IMR-90 (cell line): ENCODE measurements around the gene UBASH3B. TPM values are rescaled to one million over a fixed set of nuclear protein-coding genes. Genes with fewer than 3 reads are reported as not detected.

Experiments used
- ATAC-seq: fragments of 200-7000 bp; cut with Tn5 transposase; 2 replicates; pipeline ENCODE4 v1.9.1; 2020; ENCODE audit warnings: low read depth, mild to moderate bottlenecking, moderate library complexity
- BruUV-seq: library from RNA; stranded (reverse); fragments of 400-500 nt; replicated peaks from 2 replicates; lab custom pipeline; 2021; lab: Mats Ljungman, UMichigan
- CTCF ChIA-PET: fragments of 300-600 bp; formaldehyde crosslinking; extraction: SDS; loops from one replicate; lab custom pipeline; 2021; ENCODE audit warnings: antibody characterized with exemption; lab: Yijun Ruan, JAX
- POLR2A ChIA-PET: fragments of 300-600 bp; sonication (Branson Sonifier 250); formaldehyde crosslinking; loops from one replicate; lab custom pipeline; 2022; ENCODE audit warnings: antibody characterized with exemption; ENCODE audit not compliant: unreplicated experiment; lab: Charles Lee
- DNase-seq: peaks from one replicate; pipeline ENCODE4 v3.0.0; 2013
- H2AFZ ChIP-seq: replicated peaks from 2 replicates; pipeline ENCODE3; 2013; ENCODE audit warnings: low read length, mild to moderate bottlenecking; ENCODE audit not compliant: poor library complexity
- H2AK5ac ChIP-seq: 2 replicates; pipeline ENCODE4 v1.6.1; 2013; ENCODE audit warnings: low read depth, low read length, inconsistent platforms
- H2AK9ac ChIP-seq: replicated peaks from 2 replicates; pipeline ENCODE3; 2013; ENCODE audit warnings: mild to moderate bottlenecking, low read depth, low read length, moderate library complexity; ENCODE audit not compliant: poor library complexity
- H2BK120ac ChIP-seq: 2 replicates; pipeline ENCODE4 v1.6.1; 2013; ENCODE audit warnings: low read depth, low read length, inconsistent platforms
- H2BK15ac ChIP-seq: 3 replicates; pipeline ENCODE4 v1.6.1; 2013; ENCODE audit warnings: low read depth, low read length, inconsistent platforms
- H2BK20ac ChIP-seq: 2 replicates; pipeline ENCODE4 v1.6.1; 2013; ENCODE audit warnings: low read depth, mild to moderate bottlenecking, inconsistent platforms, low read length, moderate library complexity
- H2BK5ac ChIP-seq: 2 replicates; pipeline ENCODE4 v1.6.1; 2013; ENCODE audit warnings: mild to moderate bottlenecking, low read depth, low read length, inconsistent platforms; ENCODE audit not compliant: poor library complexity, severe bottlenecking
- H3K14ac ChIP-seq: replicated peaks from 2 replicates; pipeline ENCODE4 v1.6.1; 2013; ENCODE audit warnings: low read depth, low read length, inconsistent platforms
- H3K18ac ChIP-seq: 2 replicates; pipeline ENCODE4 v1.6.1; 2013; ENCODE audit warnings: low read depth, low read length, control low read depth
- H3K23ac ChIP-seq: 2 replicates; pipeline ENCODE4 v1.6.1; 2013; ENCODE audit warnings: low read depth, low read length, inconsistent platforms
- H3K27ac ChIP-seq: 2 replicates; pipeline ENCODE4 v1.5.1; 2013; ENCODE audit warnings: mild to moderate bottlenecking, control low read depth, low read length; ENCODE audit not compliant: insufficient read depth
- H3K27me3 ChIP-seq: 2 replicates; pipeline ENCODE4 v1.6.1; 2013; ENCODE audit warnings: low read length; ENCODE audit not compliant: control insufficient read depth, insufficient read depth
- H3K36me3 ChIP-seq: 2 replicates; pipeline ENCODE4 v1.6.1; 2013; ENCODE audit warnings: low read length, mixed read lengths; ENCODE audit not compliant: control insufficient read depth, insufficient read depth
- H3K4ac ChIP-seq: 2 replicates; pipeline ENCODE4 v1.6.1; 2013; ENCODE audit warnings: low read depth, low read length, inconsistent platforms
- H3K4me1 ChIP-seq: 2 replicates; pipeline ENCODE4 v1.6.1; 2013; ENCODE audit warnings: low read length, mixed read lengths; ENCODE audit not compliant: control insufficient read depth, insufficient read depth
- H3K4me2 ChIP-seq: 2 replicates; pipeline ENCODE4 v1.6.1; 2013; ENCODE audit warnings: low read depth, mild to moderate bottlenecking, control low read depth, low read length, moderate library complexity
- H3K4me3 ChIP-seq: 2 replicates; pipeline ENCODE4 v1.5.1; 2013; ENCODE audit warnings: low read depth, mild to moderate bottlenecking, control low read depth, low read length, moderate library complexity; ENCODE audit not compliant: insufficient read depth
- H3K56ac ChIP-seq: 2 replicates; pipeline ENCODE4 v1.6.1; 2013; ENCODE audit warnings: low read length, inconsistent platforms; ENCODE audit not compliant: insufficient read depth; ENCODE audit errors: extremely low read depth
- H3K79me1 ChIP-seq, 2 experiments: 2 replicates each; pipeline ENCODE4 v1.6.1; 2013; ENCODE audit warnings: low read length in 2 of 2, inconsistent platforms in 1 of 2, low read depth in 1 of 2
- H3K9ac ChIP-seq: 2 replicates; pipeline ENCODE4 v1.6.1; 2013; ENCODE audit warnings: low read depth, low read length, control low read depth
- H3K9me1 ChIP-seq: 2 replicates; pipeline ENCODE4 v1.6.1; 2013; ENCODE audit warnings: low read length, inconsistent platforms; ENCODE audit not compliant: insufficient read depth
- H3K9me3 ChIP-seq: 2 replicates; pipeline ENCODE4 v1.6.1; 2013; ENCODE audit warnings: low read length; ENCODE audit not compliant: control insufficient read depth, insufficient read depth
- H4K20me1 ChIP-seq: 2 replicates; pipeline ENCODE4 v1.6.1; 2013; ENCODE audit warnings: low read length, inconsistent platforms; ENCODE audit not compliant: insufficient read depth
- H4K5ac ChIP-seq: 2 replicates; pipeline ENCODE4 v1.6.1; 2013; ENCODE audit warnings: mild to moderate bottlenecking, low read depth, low read length, control low read depth
- H4K8ac ChIP-seq, 2 experiments: 2 replicates each; pipeline ENCODE4 v1.6.1; 2013; ENCODE audit warnings: low read depth in 2 of 2, low read length in 2 of 2, control low read depth in 1 of 2, inconsistent platforms in 1 of 2
- H4K91ac ChIP-seq: 2 replicates; pipeline ENCODE4 v1.6.1; 2013; ENCODE audit warnings: low read depth, low read length, inconsistent platforms; ENCODE audit not compliant: insufficient read depth
- BHLHE40 ChIP-seq: fragments of 150-350 bp; IDR thresholded peaks from 2 replicates; pipeline ENCODE4 v1.6.1; 2016; ENCODE audit warnings: mild to moderate bottlenecking, low read depth, low read length
- CEBPB ChIP-seq: IDR thresholded peaks from 2 replicates; pipeline ENCODE4 v1.6.1; 2012; ENCODE audit warnings: low read depth, low read length, improper control_type of control experiment
- FOS ChIP-seq: fragments of 150-350 bp; IDR thresholded peaks from 2 replicates; pipeline ENCODE4 v1.6.1; 2016; ENCODE audit warnings: low read depth, low read length
- MAZ ChIP-seq: IDR thresholded peaks from 2 replicates; pipeline ENCODE4 v1.6.1; 2012; ENCODE audit warnings: low read depth, mild to moderate bottlenecking, low read length, improper control_type of control experiment, moderate library complexity, borderline replicate concordance
- MXI1 ChIP-seq: IDR thresholded peaks from 2 replicates; pipeline ENCODE4 v1.6.1; 2012; ENCODE audit warnings: low read depth, mild to moderate bottlenecking, low read length, moderate library complexity, borderline replicate concordance
- POLR2A ChIP-seq: IDR thresholded peaks from 2 replicates; pipeline ENCODE4 v1.6.1; 2012; ENCODE audit warnings: mild to moderate bottlenecking, low read depth, low read length
- RAD21 ChIP-seq: IDR thresholded peaks from 2 replicates; pipeline ENCODE4 v1.6.1; 2012; ENCODE audit warnings: low read length, improper control_type of control experiment
- SMC3 ChIP-seq: fragments of 150-350 bp; IDR thresholded peaks from 2 replicates; pipeline ENCODE4 v1.6.1; 2016; ENCODE audit warnings: low read depth, mild to moderate bottlenecking, antibody characterized with exemption, low read length, moderate library complexity
- WGBS, 2 experiments: methylation state at CpG; one replicate each; pipeline versions ENCODE4 v1.1.5 to v1.1.7; 2013; ENCODE audit warnings: missing lambda C conversion rate in 2 of 2; ENCODE audit not compliant: insufficient read length in 1 of 2; ENCODE audit errors: extremely low coverage in 2 of 2; 5-methylcytosine and 5-hydroxymethylcytosine counted together
- dilution Hi-C: fragments of 300-500 bp; cut with HindIII; formaldehyde crosslinking; loops from one replicate; pipeline ENCODE4 v1.14.3; 2018; ENCODE audit warnings: low sequenced_read_pairs; ENCODE audit not compliant: unreplicated experiment
- in situ Hi-C: fragments of 300-500 bp; cut with MboI; formaldehyde crosslinking; loops from 3 replicates; pipeline ENCODE4 v1.14.3; 2019; ENCODE audit warnings: low sequenced_read_pairs, inconsistent platforms, mixed read lengths
- intact Hi-C: fragments of 100-400 bp; cut with micrococcal nuclease; formaldehyde crosslinking; loops from 2 replicates; pipeline ENCODE4 v1.10.0; 2022
- polyA plus RNA-seq, 3 experiments: library from polyadenylated mRNA; depleted of rRNA; stranded (reverse); fragments of >200 nt; gene quantifications; 2 replicates each; pipeline ENCODE4 v1.2.3, GENCODE V29; 2012; ENCODE audit warnings: low replicate concordance in 1 of 3
- total RNA-seq: library from RNA; depleted of rRNA; stranded (reverse); fragments of >200 nt; gene quantifications from 2 replicates; pipeline ENCODE4 v1.2.3, GENCODE V29; 2012
- TF ChIP-seq, protein P1 (sequence below): conservative IDR thresholded peaks from 2 replicates; pipeline ENCODE4 v1.5.1; 2012; ENCODE audit warnings: mild to moderate bottlenecking, low read depth, low read length, improper control_type of control experiment

Gene UBASH3B
- total and polyA plus RNA-seq, 2 of the 4 experiments (the other 2 are of a cell fraction), result 27.2 to 48.0 TPM

- no peak overlapping the region for H3K4me3 ChIP-seq
- ChIA-PET CTCF (interaction anchor here (0.6 to 4.9 kb wide), 10 partner anchors 13 to 274 kb away, joined by 3 to 39 read pairs (median 4); no protein-coding TSS in a partner anchor), POLR2A (no interaction called here)
- no peak overlapping the region for H2BK120ac ChIP-seq
- dilution Hi-C loops (loop anchor here (25.0 kb wide), 1 partner anchor 183 kb away; no protein-coding TSS in a partner anchor), intact Hi-C loops (loop anchor here (1.0 to 5.0 kb wide), 5 partner anchors 58 to 274 kb away; no protein-coding TSS in a partner anchor), in situ Hi-C loops (loop anchor here (5.0 to 25.0 kb wide), 3 partner anchors 57 to 408 kb away; no protein-coding TSS in a partner anchor)
- no peak overlapping the region for H3K23ac ChIP-seq
- peak; percentile 82 for TF ChIP-seq RAD21
- TF ChIP-seq MXI1, result no peak
- peak; percentile 84 for TF ChIP-seq SMC3
- TF ChIP-seq MAZ, result no peak
- TF ChIP-seq BHLHE40, result no peak
- no peak for TF ChIP-seq FOS
- TF ChIP-seq POLR2A, result no peak
- TF ChIP-seq, protein P1, sequence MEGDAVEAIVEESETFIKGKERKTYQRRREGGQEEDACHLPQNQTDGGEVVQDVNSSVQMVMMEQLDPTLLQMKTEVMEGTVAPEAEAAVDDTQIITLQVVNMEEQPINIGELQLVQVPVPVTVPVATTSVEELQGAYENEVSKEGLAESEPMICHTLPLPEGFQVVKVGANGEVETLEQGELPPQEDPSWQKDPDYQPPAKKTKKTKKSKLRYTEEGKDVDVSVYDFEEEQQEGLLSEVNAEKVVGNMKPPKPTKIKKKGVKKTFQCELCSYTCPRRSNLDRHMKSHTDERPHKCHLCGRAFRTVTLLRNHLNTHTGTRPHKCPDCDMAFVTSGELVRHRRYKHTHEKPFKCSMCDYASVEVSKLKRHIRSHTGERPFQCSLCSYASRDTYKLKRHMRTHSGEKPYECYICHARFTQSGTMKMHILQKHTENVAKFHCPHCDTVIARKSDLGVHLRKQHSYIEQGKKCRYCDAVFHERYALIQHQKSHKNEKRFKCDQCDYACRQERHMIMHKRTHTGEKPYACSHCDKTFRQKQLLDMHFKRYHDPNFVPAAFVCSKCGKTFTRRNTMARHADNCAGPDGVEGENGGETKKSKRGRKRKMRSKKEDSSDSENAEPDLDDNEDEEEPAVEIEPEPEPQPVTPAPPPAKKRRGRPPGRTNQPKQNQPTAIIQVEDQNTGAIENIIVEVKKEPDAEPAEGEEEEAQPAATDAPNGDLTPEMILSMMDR, result peak; percentile 85
- no peak for TF ChIP-seq CEBPB
- peak overlapping the region; percentile 59; the same call in 1 of the 3 replicates for H2BK15ac ChIP-seq
- peaks cover 4% of the 10 kb centered on the region for H3K4me1 ChIP-seq
- peak overlapping the region; percentile 56 for H2AFZ ChIP-seq
- no TSS peak for BruUV-seq
- H2BK20ac ChIP-seq, result peak overlapping the region; percentile 75; the same call in 1 of the 2 replicates
- ATAC-seq (peak; percentile 52), DNase-seq (peak; percentile 84)
- no peaks in the 10 kb centered on the region for H3K9me3 ChIP-seq
- WGBS, 2 experiments, result no CpG with 5 or more reads among the region's 3 CpGs
- peak overlapping the region; percentile 41 to 91; a peak in 3 of 4 replicates for H4K8ac ChIP-seq
- no peaks in the 10 kb centered on the region for H3K27me3 ChIP-seq
- no peaks in the 10 kb centered on the region for H3K79me1 ChIP-seq
- H3K4me2 ChIP-seq, result peak overlapping the region; percentile 50; the same call in 1 of the 2 replicates
- 0 out of 2 replicates have a peak overlapping the region, but pooled peaks have one; percentile 50 for H4K91ac ChIP-seq
- no peak overlapping the region for H3K9ac ChIP-seq
- no peak overlapping the region; the same call in 1 of the 2 replicates for H3K14ac ChIP-seq
- H2AK9ac ChIP-seq, result no peak overlapping the region
- no peak overlapping the region for H3K18ac ChIP-seq
- no peaks in the 10 kb centered on the region for H3K36me3 ChIP-seq
- H2BK5ac ChIP-seq, result no peak overlapping the region
- no peak overlapping the region; the same call in none of the 2 replicates for H3K4ac ChIP-seq
- no peak overlapping the region for H3K56ac ChIP-seq
- H3K9me1 ChIP-seq, result no peaks in the 10 kb centered on the region
- H4K20me1 ChIP-seq, result no peaks in the 10 kb centered on the region
- peak overlapping the region; percentile 85; the same call in 1 of the 2 replicates for H4K5ac ChIP-seq
- H2AK5ac ChIP-seq, result no peak overlapping the region
- H3K27ac ChIP-seq, result no peak overlapping the region
Measured at GRCh38 chr11:122853971-122854446, 198.5 kb downstream of the UBASH3B start.
